H1 (cell line): ENCODE results near the gene MIEF2. TPM values are rescaled to one million over a fixed set of nuclear protein-coding genes. Genes with fewer than 3 reads are reported as not detected.
A peak's percentile ranks its signal among the peaks of the same experiment; 100 is the strongest.

Experiments
- CTCF ChIA-PET: fragments of 300-600 bp; sonication (Branson Sonifier 250); formaldehyde crosslinking; loops from one replicate; lab custom pipeline; 2021; ENCODE audit not compliant: partially characterized antibody; lab: Charles Lee
- POLR2A ChIA-PET: fragments of 300-600 bp; sonication (Branson Sonifier 250); formaldehyde crosslinking; loops from one replicate; lab custom pipeline; 2021; ENCODE audit warnings: inconsistent platforms; ENCODE audit not compliant: partially characterized antibody; lab: Charles Lee
- DNase-seq, 2 experiments: peaks; one replicate each; pipeline versions ENCODE4 v3.0.0 to v3.0.0-alpha.2; 2010 to 2022; ENCODE audit warnings: low spot score in 2 of 2, low read depth in 1 of 2, mixed read lengths in 1 of 2
- FAIRE-seq: peaks from 2 replicates; lab custom pipeline; 2011; peaks lifted over from hg19 to GRCh38; lab: Jason Lieb, UNC
- H2AFZ ChIP-seq: 2 replicates; pipeline ENCODE4 v1.8.1; 2012; ENCODE audit warnings: low read length, inconsistent platforms
- H2AK5ac ChIP-seq: 2 replicates; pipeline ENCODE4 v1.6.1; 2013; ENCODE audit warnings: low read depth, low read length
- H2BK120ac ChIP-seq: replicated peaks from 2 replicates; pipeline ENCODE3; 2013; ENCODE audit warnings: low read depth, low read length, inconsistent platforms
- H2BK12ac ChIP-seq: 2 replicates; pipeline ENCODE4 v1.6.1; 2013; ENCODE audit warnings: low read depth, low read length
- H2BK15ac ChIP-seq: 2 replicates; pipeline ENCODE4 v1.6.1; 2013; ENCODE audit warnings: low read length
- H2BK20ac ChIP-seq: 2 replicates; pipeline ENCODE4 v1.6.1; 2013; ENCODE audit warnings: low read length
- H2BK5ac ChIP-seq: 2 replicates; pipeline ENCODE4 v1.6.1; 2013; ENCODE audit warnings: low read depth, low read length
- H3K14ac ChIP-seq: 2 replicates; pipeline ENCODE4 v1.6.1; 2013; ENCODE audit warnings: inconsistent platforms; ENCODE audit not compliant: insufficient read length
- H3K18ac ChIP-seq: 2 replicates; pipeline ENCODE4 v1.6.1; 2013; ENCODE audit warnings: low read length; ENCODE audit errors: extremely low read depth
- H3K23ac ChIP-seq: 2 replicates; pipeline ENCODE4 v1.6.1; 2013; ENCODE audit warnings: inconsistent platforms; ENCODE audit not compliant: insufficient read length
- H3K23me2 ChIP-seq: 2 replicates; pipeline ENCODE4 v1.6.1; 2013; ENCODE audit warnings: low read depth, low read length
- H3K27ac ChIP-seq: 2 replicates; pipeline ENCODE4 v1.6.1; 2011; ENCODE audit warnings: low read depth, low read length, inconsistent platforms
- H3K27me3 ChIP-seq, 4 experiments: replicated peaks in 1 of 4; 1 replicate in 1 of 4; 2 replicates in 3 of 4; pipeline versions ENCODE4 v1.6.1 to v1.8.1; 2011 to 2013; ENCODE audit warnings: low read length in 3 of 4, mild to moderate bottlenecking in 3 of 4, inconsistent platforms in 2 of 4, mixed read lengths in 2 of 4, moderate library complexity in 1 of 4; ENCODE audit not compliant: control insufficient read depth in 3 of 4, insufficient read depth in 3 of 4; ENCODE audit errors: extremely low read depth in 1 of 4
- H3K36me3 ChIP-seq, 4 experiments: 2 replicates each; pipeline versions ENCODE4 v1.6.1 to v1.8.1; 2011 to 2013; ENCODE audit warnings: mild to moderate bottlenecking in 4 of 4, low read length in 3 of 4, moderate library complexity in 2 of 4, control low read depth in 1 of 4, inconsistent platforms in 1 of 4; ENCODE audit not compliant: insufficient read depth in 4 of 4, control insufficient read depth in 2 of 4
- H3K4ac ChIP-seq: replicated peaks from 2 replicates; pipeline ENCODE3; 2013; ENCODE audit warnings: low read length, low read depth, mixed read lengths, inconsistent platforms; ENCODE audit not compliant: insufficient read length
- H3K4me1 ChIP-seq, 4 experiments: replicated peaks in 1 of 4; 1 replicate in 1 of 4; 2 replicates in 3 of 4; pipeline versions ENCODE4 v1.6.1 to v1.8.1; 2011 to 2013; ENCODE audit warnings: low read length in 3 of 4, inconsistent platforms in 2 of 4, mixed read lengths in 1 of 4; ENCODE audit not compliant: insufficient read depth in 4 of 4, control insufficient read depth in 3 of 4
- H3K4me2 ChIP-seq, 2 experiments: 2 replicates each; pipeline versions ENCODE4 v1.6.1 to v1.8.1; 2011 to 2013; ENCODE audit warnings: low read depth in 2 of 2, low read length in 2 of 2, control low read depth in 1 of 2, inconsistent platforms in 1 of 2, mild to moderate bottlenecking in 1 of 2; ENCODE audit not compliant: insufficient read depth in 1 of 2
- H3K4me3 ChIP-seq, 4 experiments: fragments of 200-600, 300-600 bp in 1 of 4; sonication (generic), shearing (Covaris generic), sonication (Bioruptor Twin) in 1 of 4; 2 replicates each; pipeline versions ENCODE4 v1.5.1 to v1.8.1; 2011 to 2016; ENCODE audit warnings: low read length in 4 of 4, low read depth in 3 of 4, control low read depth in 2 of 4, inconsistent platforms in 2 of 4, mild to moderate bottlenecking in 2 of 4, mixed read lengths in 1 of 4, moderate library complexity in 1 of 4; ENCODE audit not compliant: insufficient read depth in 2 of 4; ENCODE audit errors: extremely low read depth in 1 of 4
- H3K56ac ChIP-seq: replicated peaks from 2 replicates; pipeline ENCODE3; 2013; ENCODE audit warnings: low read depth, mild to moderate bottlenecking, mixed read lengths, low read length, inconsistent platforms; ENCODE audit not compliant: insufficient read length
- H3K79me1 ChIP-seq: 2 replicates; pipeline ENCODE4 v1.6.1; 2013; ENCODE audit warnings: low read depth, low read length, control low read depth
- H3K79me2 ChIP-seq, 2 experiments: 2 replicates each; pipeline versions ENCODE4 v1.6.1 to v1.8.1; 2012 to 2013; ENCODE audit warnings: low read length in 2 of 2, mild to moderate bottlenecking in 2 of 2, inconsistent platforms in 1 of 2; ENCODE audit not compliant: insufficient read depth in 2 of 2, control insufficient read depth in 1 of 2
- H3K9ac ChIP-seq, 4 experiments: replicated peaks in 1 of 4; 1 replicate in 1 of 4; 2 replicates in 3 of 4; pipeline versions ENCODE4 v1.6.1 to v1.8.1; 2011 to 2013; ENCODE audit warnings: low read depth in 3 of 4, low read length in 3 of 4, control low read depth in 2 of 4, mild to moderate bottlenecking in 2 of 4, moderate library complexity in 2 of 4, inconsistent platforms in 1 of 4; ENCODE audit errors: extremely low read depth in 1 of 4
- H3K9me3 ChIP-seq, 2 experiments: 2 replicates each; pipeline versions ENCODE4 v1.6.1 to v1.8.1; 2012 to 2013; ENCODE audit warnings: mild to moderate bottlenecking in 2 of 2, moderate library complexity in 2 of 2, control low read depth in 1 of 2, inconsistent platforms in 1 of 2, low read depth in 1 of 2, low read length in 1 of 2, mixed read lengths in 1 of 2; ENCODE audit not compliant: insufficient read depth in 2 of 2
- H4K20me1 ChIP-seq, 2 experiments: replicated peaks in 1 of 2; 2 replicates each; pipeline versions ENCODE3 to v1.8.1; 2011 to 2013; ENCODE audit warnings: inconsistent platforms in 2 of 2, low read length in 2 of 2, mild to moderate bottlenecking in 1 of 2; ENCODE audit not compliant: insufficient read depth in 2 of 2, control insufficient read depth in 1 of 2
- H4K5ac ChIP-seq: 2 replicates; pipeline ENCODE4 v1.6.1; 2013; ENCODE audit warnings: low read length, low read depth, mixed read lengths, inconsistent platforms; ENCODE audit not compliant: insufficient read length
- H4K8ac ChIP-seq: 2 replicates; pipeline ENCODE4 v1.8.0; 2013; ENCODE audit warnings: mild to moderate bottlenecking, moderate library complexity, low read length, inconsistent platforms; ENCODE audit not compliant: insufficient read depth; ENCODE audit errors: extremely low read depth
- H4K91ac ChIP-seq: replicated peaks from 2 replicates; pipeline ENCODE3; 2013; ENCODE audit warnings: low read length, mixed read lengths, inconsistent platforms; ENCODE audit not compliant: insufficient read length
- ASH2L ChIP-seq: fragments of 200-600, 300-600 bp; sonication (generic); IDR thresholded peaks from one replicate; pipeline ENCODE4 v1.7.1; 2017; ENCODE audit warnings: low read length
- CREB1 ChIP-seq: IDR thresholded peaks from 2 replicates; pipeline ENCODE4 v1.6.1; 2012; ENCODE audit warnings: inconsistent platforms
- CTCF ChIP-seq, 3 experiments: IDR thresholded peaks; 1 replicate in 2 of 3; 2 replicates in 1 of 3; pipeline versions ENCODE4 v1.5.1 to v1.6.1; 2011; ENCODE audit warnings: low read length in 3 of 3, mild to moderate bottlenecking in 3 of 3, inconsistent platforms in 2 of 3, low read depth in 1 of 3, moderate library complexity in 1 of 3; ENCODE audit not compliant: insufficient read depth in 1 of 3; ENCODE audit errors: control extremely low read depth in 1 of 3
- KDM4A ChIP-seq: IDR thresholded peaks from one replicate; pipeline ENCODE4 v1.7.1; 2012; ENCODE audit warnings: low read depth, mild to moderate bottlenecking, moderate library complexity, low read length, inconsistent platforms; ENCODE audit not compliant: severe bottlenecking
- MAX ChIP-seq: IDR thresholded peaks from 2 replicates; pipeline ENCODE4 v1.6.1; 2012; ENCODE audit warnings: inconsistent platforms
- SAP30 ChIP-seq: fragments of 300-600 bp; sonication (generic); IDR thresholded peaks from 2 replicates; pipeline ENCODE4 v1.7.1; 2012; ENCODE audit warnings: low read length, moderate library complexity, mild to moderate bottlenecking, inconsistent platforms; ENCODE audit not compliant: insufficient read depth, insufficient replicate concordance
- SUZ12 ChIP-seq: fragments of 200-600 bp; sonication (generic); IDR thresholded peaks from 2 replicates; pipeline ENCODE4 v1.6.1; 2012; ENCODE audit warnings: mild to moderate bottlenecking, inconsistent platforms, low read length, moderate library complexity, mixed read lengths
- TBP ChIP-seq: IDR thresholded peaks from 2 replicates; pipeline ENCODE4 v1.6.1; 2011; ENCODE audit warnings: low read depth, low read length, improper control_type of control experiment
- WGBS, 2 experiments: shearing (Covaris generic) in 1 of 2; methylation state at CpG; one replicate each; pipeline versions ENCODE4 v1.1.6 to v1.1.7; 2013 to 2015; ENCODE audit warnings: low lambda C conversion rate in 2 of 2, mixed read lengths in 2 of 2, inconsistent platforms in 1 of 2, low coverage in 1 of 2, missing lambda C conversion rate in 1 of 2; ENCODE audit not compliant: insufficient replicate concordance in 2 of 2, insufficient coverage in 1 of 2, insufficient read length in 1 of 2; ENCODE audit errors: extremely low coverage in 1 of 2, missing lambda C conversion rate in 1 of 2; 5-methylcytosine and 5-hydroxymethylcytosine counted together
- polyA plus RNA-seq, 7 experiments: library from polyadenylated mRNA; depleted of rRNA in 3 of 7; stranded (reverse) in 5 of 7; unstranded in 2 of 7; fragments of >200 nt in 5 of 7; fragments of 200-250 nt in 2 of 7; gene quantifications; 1 replicate in 5 of 7; 2 replicates in 1 of 7; 4 replicates in 1 of 7; pipeline versions ENCODE4 v1.2.1 to v1.2.3, GENCODE V29; 2011 to 2013; ENCODE audit warnings: missing spikeins in 2 of 7, mixed read lengths in 2 of 7
- total RNA-seq: library from RNA; stranded (reverse); fragmentation: NEBNext Ultra II Directional; extraction: Animal tissue kit (Norgen Biotek cat#: 25700); gene quantifications from 2 replicates; pipeline ENCODE4 v1.2.1, GENCODE V29; 2021

MIEF2 gene
- total and polyA plus RNA-seq, 2 of the 8 experiments (the other 6 are each of a cell fraction or from before 2014, with no cell fraction given), result 9.9 to 24.9 TPM

GRCh38 chr17:18258356-18259038 lies 2.0 kb upstream of the MIEF2 start, which contains the start of gene FLII:
FLII (minus strand) TSS chr17:18258738; CDS start chr17:18258690, 48 bp downstream.
- POLR2A ChIA-PET, result interaction anchor here (0.9 to 11.5 kb wide), 10 partner anchors 11 to 104 kb away, joined by 3 to 171 read pairs (median 12); partner anchors contain the start of genes LLGL1 and SHMT1
- 2% methylated on average over 48 of the region's 71 CpGs; no CpG with 5 or more reads in 1 of the 2 experiments for WGBS, 2 experiments
- TF ChIP-seq KDM4A (peak; percentile 80), TBP (peak; percentile 30; the same call in 1 of the 2 replicates), CREB1 (0 out of 2 replicates have a peak, but pooled peaks have one; percentile 17), SAP30 (no peak), ASH2L (peak; percentile 63), MAX (peak; percentile 10; the same call in 1 of the 2 replicates), CTCF (IDR thresholded peaks at IDR 0.05; ENCODE audit: control extremely low read depth in 1 of 3, insufficient read depth in 1 of 3, low read depth in 1 of 3, low read length in 3 of 3) (0 out of 4 replicates have a peak, but pooled peaks of 1 of the 3 experiments have one; percentile 3), SUZ12 (no peak)

More at GRCh38 chr17:18258356-18259038, 2.0 kb upstream of the MIEF2 start, which contains the start of gene FLII:
- Histone ChIP-seq H2BK5ac (peak within 1 kb of the TSS; percentile 87), H3K18ac (peak within 1 kb of the TSS; percentile 85; the same call in 1 of the 2 replicates), H2BK120ac (no peak within 1 kb of the TSS), H2BK20ac (no peak within 1 kb of the TSS), H4K8ac (peak within 1 kb of the TSS; percentile 90), H3K4me1 (peaks cover 4 to 37% (median 20%) of the 10 kb centered on the region in 4 experiments), H3K27ac (peak within 1 kb of the TSS; percentile 79; the same call in 1 of the 2 replicates), H3K4me3 (peak within 1 kb of the TSS; percentile 59 to 94 (median 92)), H3K4me2 (peak within 1 kb of the TSS; percentile 84 to 96), H3K56ac (peak within 1 kb of the TSS; percentile 62), H3K79me2 (peaks cover 0 to 26% of the 10 kb centered on the region in 2 experiments; a peak in 1 of 4 replicates), H3K23ac (no peak within 1 kb of the TSS), H3K4ac (peak within 1 kb of the TSS; percentile 15), H3K23me2 (peaks cover 14% of the 10 kb centered on the region), H2AK5ac (no peak within 1 kb of the TSS), H4K91ac (peak within 1 kb of the TSS; percentile 90), H4K5ac (peak within 1 kb of the TSS; percentile 87), H3K36me3 (peaks cover 12 to 30% (median 19%) of the 10 kb centered on the region in 4 experiments), H3K27me3 (no peaks in the 10 kb centered on the region), H3K9me3 (no peaks in the 10 kb centered on the region), H2AFZ (peak within 1 kb of the TSS; percentile 56), H3K79me1 (peaks cover 18% of the 10 kb centered on the region), H3K14ac (no peak within 1 kb of the TSS), H2BK15ac (no peak within 1 kb of the TSS; the same call in 1 of the 2 replicates), H3K9ac (peak within 1 kb of the TSS; percentile 62 to 70 (median 66)), H2BK12ac (peak within 1 kb of the TSS; percentile 92; the same call in 1 of the 2 replicates), H4K20me1 (peaks cover 4 to 10% of the 10 kb centered on the region in 2 experiments)
- CTCF ChIA-PET, result interaction anchor here (0.5 to 2.7 kb wide), 5 partner anchors 9 to 34 kb away, joined by 3 to 18 read pairs (median 3); no protein-coding TSS in a partner anchor
- FAIRE-seq (no peak), DNase-seq (peak in 1 of 2 experiments; percentile 83)
